CD4-positive, alpha-beta T cell treated with Interferon alpha-2 for 1 hour (primary cell): ENCODE results near the gene SYNDIG1L.
"Not testable (repeated sequence)": the region's sequence is repeated elsewhere in the genome, so short reads cannot be mapped to it uniquely, and the experiment has no call there.

Experiments used
- DNase-seq, 2 donors: peaks; one replicate each; pipeline ENCODE4 v3.0.0-alpha.2; 2020 to 2022

SYNDIG1L gene

DNA sequence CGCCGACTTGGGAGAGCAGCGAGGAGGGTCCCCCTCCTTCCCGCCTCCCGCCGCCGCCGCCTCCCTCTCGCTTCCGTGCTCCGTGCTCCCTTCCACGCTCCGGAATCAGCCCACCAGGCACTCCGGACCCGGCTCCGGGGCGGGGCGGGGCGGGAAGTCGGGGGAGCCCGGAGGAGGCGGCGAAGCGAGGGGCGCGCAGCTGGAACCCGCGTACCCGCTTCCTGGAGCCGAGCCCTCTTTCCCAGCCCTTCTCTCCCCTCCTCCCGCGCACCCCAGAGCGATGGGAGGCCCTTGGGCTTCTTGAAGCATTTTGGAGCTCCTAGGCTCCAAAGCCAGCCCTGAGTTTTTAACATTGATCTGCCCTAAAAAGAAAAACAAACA lies at the start of gene SYNDIG1L:
Gene SYNDIG1L, minus strand, starts transcription at position 9 of the 381 bp plus-strand sequence. CDS start 16,466 bp downstream, outside the sequence.
- no peak for DNase-seq

DNA sequence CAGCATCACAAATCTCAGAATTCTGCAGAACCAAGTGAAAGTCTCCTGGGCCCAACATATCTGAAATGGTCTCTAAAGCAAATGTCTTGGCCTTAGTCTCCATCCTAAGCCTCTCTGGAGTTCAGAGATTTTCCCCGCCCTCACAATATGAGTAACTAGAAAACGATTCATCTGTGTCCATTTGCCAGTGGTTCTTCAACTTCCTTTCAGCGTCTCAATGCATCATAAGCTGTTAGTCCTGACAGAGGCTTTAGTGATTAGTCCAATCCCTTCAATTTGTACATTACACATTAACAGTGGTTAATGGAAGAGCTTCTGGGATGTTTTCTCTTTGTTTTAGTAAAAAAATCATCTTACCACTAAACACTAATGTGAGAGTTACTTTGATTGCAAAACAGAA lies 49.7 kb upstream of the SYNDIG1L start:
- no peak for DNase-seq

DNA sequence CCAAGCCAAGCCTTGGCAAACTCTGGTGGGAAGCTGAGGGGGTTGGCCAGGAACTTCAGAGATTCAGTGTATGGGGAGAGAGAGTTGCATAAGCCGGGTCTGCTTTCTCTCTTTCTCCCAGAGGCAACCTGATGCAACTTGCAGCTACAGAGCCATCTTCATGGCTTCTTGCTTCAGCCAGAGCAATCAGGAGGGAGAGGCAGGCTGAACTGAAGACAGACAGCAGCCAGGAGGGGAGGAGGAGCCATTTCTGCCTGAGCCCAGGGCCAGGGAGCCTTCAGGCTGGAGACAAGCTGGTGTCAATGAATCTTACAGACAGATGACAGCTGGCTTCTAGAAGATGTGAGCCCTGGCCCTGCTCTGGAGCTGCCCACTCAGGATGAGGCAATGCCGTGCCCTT lies 48.4 kb upstream of the SYNDIG1L start:
- no peak for DNase-seq

DNA sequence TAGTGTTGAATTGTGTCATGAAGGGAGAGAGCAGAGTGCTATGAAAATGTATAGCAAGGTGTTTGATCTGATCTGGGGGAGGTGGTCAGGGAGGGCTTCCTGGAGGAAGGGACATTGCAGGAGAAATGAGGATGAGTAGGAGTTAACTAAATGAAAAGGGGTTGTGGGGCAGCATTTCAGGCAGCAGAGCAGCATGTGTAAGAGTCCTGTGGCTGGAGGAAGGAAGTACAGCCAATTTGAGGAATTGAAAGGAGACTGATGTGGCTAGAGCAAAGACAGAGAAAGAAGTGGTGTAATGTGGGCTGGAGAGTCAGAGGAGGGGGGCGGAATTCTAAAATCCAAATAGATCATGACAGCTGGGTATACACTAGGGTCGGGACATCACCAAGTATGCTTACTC lies 46.6 kb upstream of the SYNDIG1L start:
- no peak for DNase-seq

DNA sequence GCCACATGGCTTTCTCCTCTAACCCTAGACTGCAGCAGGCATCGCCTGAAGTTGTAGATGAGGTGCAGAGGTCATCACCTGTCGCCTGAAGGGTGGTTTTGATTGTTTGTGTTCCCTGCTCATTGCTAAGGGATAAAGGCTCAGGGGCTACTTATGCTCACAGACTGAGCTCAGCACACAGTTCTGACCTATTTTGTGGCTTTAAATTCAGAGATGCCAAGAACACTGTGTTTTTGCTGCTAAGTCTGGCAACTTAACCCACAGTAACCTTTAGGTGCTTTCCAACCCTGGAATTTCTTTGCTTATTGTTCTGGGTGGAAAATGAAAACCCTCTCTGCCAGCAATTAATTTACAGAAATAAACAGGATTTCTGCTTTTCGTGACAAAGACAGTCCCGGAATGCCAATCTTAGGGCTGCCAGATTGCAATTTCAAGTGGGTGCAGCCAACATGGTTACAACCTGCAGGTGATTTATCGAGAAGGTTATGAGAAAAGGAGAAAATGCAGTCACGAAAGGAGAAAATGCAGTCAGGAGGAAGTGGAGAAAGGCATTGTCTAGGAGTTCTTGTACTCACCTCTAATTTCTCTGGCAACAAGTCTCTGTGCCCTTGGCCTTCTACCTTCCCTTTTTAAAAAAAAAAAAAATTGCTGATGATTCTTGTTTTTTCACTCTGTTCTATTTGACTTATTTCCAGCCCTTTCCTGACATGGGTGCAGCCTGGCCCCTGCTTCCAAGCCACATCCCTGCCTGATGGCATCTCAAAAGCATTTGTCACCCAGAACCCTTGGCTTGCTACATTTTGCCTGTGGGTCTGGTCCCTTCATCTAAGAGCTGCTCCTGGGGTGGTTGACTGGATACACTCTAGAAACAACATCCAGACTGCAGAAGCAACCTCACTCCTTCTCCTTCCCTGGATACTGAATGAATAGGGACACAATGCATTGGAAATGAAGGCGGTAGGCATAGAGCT lies 43.8 kb upstream of the SYNDIG1L start:
- no peak for DNase-seq

DNA sequence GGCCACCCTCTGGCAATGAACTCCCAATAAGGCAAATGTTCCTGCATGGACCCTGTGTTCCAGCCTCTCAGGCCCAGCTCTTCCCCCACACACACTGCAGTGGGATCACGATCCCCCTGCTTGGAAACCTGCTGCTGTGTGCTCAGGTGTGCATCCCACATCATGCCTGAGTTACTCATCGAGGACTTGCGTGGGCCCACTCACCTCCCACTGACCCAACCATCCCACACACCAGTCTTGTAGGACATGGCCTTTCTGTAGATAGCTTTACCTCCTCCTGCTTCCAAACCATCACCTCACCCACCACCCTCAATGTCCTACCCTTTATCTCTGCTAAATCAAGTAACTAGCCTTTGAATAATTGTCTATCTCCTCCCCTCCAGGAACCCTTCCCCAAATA lies 42.5 kb upstream of the SYNDIG1L start:
- no peak for DNase-seq

DNA sequence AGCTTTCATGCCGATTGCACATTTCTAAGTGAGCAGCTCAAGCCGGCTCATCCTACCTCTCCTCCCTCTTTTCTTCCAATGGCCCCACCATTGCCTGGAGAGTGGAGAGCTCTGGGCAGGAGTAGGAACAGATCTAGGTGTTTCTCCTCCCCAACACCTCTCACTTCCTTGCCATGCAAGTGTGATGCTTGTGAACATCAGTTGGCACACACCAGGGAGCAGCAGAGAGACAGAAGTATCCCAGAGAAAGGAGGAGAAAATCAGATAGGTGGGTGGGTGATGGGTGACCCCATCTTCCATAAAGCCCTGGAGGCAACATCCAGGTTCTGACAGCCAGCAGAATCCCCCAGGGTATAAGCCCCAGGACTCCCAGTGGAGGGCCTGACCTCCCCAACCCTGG lies 39.3 kb upstream of the SYNDIG1L start:
- DNase-seq = no peak

DNA sequence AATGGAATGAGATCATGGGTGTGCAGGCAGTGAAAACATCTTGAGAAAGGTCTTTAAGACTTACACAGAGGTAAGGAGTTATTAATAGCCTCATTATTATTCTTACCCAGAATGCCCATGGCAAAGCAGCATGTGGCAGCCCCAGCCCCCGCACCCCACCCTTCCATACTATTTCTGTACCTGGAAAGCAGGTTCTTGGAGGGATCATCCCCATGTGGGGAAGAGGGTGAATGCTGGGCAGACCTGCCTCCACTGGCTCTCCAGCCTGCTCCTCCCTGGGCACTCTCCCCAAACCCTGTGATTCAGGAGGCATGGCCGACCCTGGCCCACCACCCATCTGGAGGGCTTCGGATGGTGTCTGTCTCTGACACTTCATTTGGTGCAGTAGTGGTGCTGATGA lies 38.8 kb upstream of the SYNDIG1L start:
- no peak for DNase-seq

DNA sequence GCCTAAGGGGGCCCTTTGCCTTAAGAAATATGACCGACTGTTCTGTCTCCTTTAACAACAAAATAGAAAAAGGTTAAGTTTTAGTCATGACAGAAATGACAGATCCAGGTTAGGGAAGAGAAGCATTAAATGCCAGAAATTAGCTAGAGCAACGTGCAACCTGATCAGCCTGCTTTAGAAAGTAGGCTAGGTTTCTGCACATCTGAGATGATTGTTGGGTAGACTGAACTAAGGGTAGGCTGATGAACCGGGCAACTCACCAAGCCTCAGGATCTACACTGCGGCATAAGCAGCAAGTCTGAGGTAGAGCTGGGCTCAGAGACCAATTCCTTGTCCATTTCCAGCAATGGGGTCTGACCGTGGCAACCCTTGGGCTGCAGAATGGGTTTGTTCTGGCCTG lies 37.7 kb upstream of the SYNDIG1L start:
- no peak for DNase-seq

DNA sequence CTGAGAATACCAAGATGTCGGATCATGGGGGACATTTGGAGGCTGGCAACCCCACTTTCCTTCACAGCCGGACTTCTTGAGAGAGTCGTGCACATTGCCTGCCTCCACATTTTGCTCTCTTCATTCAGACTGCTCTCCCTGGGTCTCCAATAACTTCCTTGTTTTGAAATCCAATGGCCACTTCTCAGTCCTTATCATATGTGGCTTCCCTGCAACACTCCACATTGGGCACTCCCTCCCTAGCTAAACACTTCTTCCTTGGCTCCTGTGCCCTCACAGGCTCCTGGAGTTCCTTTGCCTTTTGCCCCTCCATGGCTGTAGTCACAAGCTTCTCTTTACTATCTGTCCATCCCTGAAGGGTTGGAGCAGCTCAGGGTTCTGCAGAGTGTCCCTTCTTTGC lies 37.0 kb upstream of the SYNDIG1L start:
- DNase-seq = no peak

DNA sequence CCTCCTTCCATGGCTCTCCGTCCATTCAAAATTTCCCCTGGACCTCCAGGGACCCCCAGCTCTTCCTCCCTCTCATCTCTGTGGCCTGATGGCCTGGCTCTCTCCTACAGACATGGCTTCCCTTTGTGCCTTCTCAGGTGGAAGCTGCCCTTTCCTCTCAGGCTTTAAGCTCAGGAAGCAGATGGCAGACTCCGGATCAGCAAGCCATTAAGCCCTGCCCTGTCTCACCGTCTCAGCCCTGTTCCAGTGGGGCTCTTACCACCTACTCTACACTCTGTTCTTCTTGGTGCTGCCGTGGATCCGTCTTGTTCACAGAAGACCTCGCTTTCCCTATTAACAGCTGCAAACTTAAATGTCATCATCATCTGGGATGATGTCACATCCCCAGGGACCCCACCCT lies 34.0 kb upstream of the SYNDIG1L start:
- DNase-seq = no peak

DNA sequence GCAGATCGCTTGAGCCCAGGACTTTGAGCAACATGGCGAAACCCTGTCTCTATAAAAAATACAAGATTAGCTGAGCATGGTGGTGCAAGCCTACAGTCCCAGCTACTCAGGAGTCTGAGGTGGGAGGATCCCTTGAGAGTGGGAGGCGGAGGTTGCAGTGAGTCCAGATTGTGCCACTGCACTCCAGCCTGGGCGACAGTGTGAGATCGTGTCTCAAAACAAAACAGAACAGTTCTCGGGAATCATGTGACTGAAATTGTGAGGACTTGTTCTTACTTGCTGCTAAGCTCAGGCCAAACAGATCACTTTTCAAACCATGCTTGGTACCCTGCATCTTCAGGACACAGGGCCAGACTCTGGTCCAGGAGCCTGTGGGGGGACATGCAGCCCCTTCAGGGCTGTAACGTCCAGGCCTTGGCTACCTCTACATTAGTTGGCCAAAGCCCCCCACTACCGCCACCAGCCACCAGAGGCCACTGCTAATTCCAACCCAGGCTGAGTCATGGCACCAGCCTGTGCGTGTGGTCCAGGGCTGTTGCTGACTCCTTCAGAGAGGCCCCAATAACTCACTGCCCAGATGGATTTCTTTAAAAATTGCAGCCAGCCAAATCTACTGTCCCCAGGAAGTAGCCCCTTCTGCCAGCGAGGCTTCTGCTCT lies 33.4 kb upstream of the SYNDIG1L start:
- peak; percentile 3 to 5 for DNase-seq

DNA sequence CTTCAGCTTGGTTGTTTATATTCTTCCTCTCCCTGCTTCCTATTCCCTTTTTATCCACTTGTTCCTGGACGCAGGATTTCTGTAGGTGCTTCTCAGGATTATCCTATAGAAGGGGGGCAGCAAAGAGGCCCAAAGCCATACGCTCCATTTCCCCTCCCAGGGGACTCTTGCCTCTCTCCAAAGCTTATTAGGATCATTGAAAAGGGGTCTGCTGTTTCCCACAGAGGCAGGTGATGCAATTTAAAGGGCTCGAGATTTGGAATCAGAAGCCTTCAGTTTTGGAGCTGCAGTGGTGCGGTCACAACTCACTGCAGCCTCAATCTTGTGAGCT lies 31.5 kb upstream of the SYNDIG1L start:
- no peak for DNase-seq

DNA sequence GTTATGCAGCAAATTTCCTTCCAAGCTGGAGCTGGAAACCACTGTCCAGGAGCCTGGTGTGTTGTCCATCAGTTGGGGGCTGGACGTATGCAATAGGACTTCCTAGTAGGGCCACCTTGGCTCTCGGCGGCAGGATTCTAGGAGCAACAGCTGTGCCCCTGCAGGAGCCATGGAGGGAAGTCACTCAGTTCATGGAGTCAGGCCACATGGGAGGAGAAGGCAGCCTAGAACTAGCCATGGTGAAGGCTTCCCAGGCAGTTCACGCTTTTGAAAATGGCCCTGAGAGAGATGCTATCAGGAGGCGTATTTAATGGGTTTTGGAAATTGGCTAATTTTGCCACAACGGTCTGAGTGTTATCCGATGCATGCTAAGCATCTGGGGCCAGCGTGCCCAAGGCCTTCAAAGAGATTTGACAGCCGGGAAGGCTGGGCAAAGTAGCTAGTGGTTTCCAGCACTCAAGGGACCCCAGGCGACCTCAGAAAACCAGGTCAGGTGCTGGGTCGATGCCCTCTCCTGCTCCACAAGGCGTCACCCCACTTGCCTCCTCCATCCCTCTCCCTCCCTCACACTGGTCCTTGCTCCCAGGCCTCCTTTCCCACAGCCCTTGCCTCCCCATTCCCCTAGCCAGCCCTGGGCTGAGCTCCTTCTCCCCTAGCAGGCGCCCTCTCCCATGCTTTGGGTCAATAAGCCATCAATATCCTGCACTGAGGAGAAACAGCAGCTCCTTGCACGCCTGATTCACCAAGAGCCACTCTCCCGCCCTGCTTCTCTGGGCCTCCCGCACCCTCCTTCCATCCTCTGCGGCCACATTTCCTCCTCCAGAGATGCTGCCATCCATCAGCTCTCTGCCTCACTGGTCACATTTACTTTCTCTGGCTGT lies 30.9 kb upstream of the SYNDIG1L start:
- DNase-seq = no peak

DNA sequence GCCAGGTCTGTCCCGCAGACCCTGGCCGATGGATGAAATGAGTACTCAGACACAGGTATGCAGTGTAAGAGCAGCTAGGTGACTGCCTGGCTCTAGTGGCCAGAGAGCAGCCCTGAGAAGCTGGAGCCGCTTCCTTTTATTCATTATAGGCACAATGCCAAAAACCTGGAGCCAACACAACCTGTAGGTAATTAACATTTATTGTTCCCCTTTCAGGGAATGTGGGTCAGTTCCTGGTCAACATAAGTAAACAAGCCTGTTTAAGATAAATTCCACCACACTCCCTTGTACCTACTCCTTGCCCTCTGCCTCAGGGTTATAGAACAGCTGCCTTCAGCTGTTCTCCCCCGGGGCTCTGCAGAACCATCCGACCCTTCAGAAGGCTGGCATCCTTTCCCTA lies 28.4 kb upstream of the SYNDIG1L start:
- DNase-seq = not testable (repeated sequence)

DNA sequence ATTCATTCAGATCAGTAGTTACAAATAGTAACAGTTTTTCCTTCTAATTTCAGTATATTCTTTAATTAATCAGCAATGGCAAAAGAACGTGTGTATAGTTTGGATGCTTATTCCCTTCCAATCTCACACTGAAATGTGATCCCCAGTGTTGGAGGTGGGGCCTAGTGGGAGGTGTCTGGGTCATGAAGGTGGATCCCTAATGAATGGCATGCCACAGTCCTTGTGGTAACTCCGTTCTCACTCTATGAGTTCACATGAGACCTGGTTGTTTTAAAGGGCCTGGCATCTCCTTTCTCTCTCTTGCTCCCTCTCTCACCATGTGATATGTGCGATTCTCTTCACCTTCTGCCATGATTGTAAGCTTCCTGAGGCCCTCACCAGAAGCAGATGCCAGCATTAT lies 18.9 kb upstream of the SYNDIG1L start:
- DNase-seq = no peak

DNA sequence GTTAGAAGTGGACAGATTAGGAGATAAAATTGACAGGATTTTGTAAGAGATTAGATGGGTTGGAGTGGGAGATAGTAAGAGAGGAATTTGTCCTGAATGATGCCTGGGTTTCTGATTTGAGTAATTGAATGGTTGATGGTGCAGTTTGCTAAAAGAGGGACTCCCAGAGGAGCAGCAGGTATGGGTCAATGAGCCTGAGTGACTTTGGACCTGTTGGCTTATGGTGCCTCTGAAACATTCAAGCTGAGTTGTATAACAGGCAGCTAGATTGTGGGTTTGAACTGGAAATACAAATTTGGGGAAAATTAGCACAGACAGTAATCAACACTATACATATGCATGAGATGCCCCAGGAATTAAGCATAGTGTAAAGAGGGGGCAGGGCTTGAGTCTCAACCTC lies 16.7 kb upstream of the SYNDIG1L start:
- DNase-seq = no peak

DNA sequence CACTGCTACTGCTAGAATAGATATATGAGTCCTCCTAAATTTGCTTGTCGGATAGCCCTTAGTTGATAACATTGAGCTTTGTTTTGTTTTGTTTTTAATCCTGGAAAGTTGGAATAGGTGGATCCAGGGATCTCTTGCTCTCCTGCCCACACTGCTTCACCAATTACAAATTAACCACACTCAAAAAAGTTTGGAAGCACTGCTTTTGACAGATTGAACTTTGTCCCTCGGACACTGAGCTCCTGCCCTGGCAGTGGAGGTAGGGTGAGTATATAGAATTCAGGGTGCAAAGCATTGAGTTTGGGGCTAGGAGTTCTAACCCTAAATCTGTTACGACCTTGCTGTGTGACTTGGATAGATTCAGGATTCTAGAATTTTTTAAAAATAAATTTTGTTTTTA lies 15.1 kb upstream of the SYNDIG1L start:
- DNase-seq = no peak

DNA sequence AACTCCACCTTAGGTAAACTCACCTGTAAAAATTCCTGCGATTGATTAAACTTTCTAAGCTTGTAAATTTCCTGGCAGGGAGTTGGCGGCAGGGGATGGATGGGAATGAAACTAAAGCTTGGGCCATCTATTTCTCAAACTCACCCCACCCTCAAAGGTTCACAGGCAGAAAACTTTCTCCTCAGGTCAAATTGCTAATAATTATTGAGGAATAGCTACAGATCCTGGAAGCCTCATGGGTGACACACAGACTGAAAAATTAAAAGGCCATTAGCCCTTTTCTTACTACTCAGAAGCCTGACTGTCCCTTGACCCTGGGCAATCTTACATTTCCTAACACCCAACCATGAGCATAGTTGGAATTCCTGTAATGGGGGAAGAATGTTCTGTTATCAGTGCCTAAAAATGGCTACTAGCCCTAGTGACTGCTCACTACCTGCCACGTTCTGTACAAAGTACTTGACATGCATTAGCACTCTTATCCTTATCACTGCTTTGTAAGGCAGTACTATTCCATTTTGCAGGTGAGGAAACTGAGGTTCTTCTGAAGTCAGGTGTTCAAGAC lies 12.4 kb upstream of the SYNDIG1L start:
- DNase-seq = no peak

DNA sequence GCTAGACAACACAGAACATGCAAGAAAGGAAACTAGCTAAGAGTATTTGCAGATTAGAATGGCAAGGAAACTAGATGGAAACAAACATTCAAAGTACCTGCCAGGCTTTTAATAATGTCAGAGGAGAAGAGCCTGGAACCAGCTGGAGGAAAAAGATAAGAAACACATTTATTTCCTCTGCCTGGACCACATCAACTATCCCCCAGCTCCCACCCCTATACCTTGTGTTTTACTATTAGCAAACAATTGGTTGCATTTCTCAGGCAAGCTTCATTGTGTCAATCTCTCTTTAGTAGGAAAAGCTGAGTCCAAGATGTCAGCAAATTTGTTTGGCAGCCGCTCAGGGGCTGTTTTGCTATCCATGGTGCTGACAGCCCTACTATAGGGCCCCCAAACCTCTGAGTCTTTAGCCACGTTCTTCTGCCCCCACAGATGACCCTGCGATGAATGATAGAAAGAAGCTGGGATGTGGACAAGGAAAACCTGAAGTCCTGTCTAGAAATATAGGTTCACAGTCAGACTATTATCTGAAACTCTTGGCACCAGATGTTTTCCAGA lies 11.6 kb upstream of the SYNDIG1L start:
- no peak for DNase-seq

DNA sequence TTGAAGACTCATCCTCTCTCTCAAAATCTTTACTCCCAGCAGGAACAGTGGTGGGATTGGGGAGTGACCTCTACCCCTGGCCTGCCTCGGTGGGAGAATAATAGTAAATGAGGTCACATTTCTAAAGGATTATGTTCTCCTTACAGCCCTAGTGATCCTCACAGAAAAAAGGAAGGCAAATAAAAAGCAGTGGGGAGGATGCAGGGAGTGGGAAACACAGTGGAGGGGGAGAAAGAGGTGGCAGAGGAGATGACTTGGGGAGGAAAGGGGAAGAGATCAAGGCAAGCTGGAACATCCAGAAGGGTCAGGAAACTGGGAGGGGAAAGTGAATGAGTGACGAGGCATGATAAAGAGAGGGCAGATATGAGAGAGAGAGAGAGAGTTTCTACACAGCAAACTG lies 8.3 kb upstream of the SYNDIG1L start:
- no peak for DNase-seq

DNA sequence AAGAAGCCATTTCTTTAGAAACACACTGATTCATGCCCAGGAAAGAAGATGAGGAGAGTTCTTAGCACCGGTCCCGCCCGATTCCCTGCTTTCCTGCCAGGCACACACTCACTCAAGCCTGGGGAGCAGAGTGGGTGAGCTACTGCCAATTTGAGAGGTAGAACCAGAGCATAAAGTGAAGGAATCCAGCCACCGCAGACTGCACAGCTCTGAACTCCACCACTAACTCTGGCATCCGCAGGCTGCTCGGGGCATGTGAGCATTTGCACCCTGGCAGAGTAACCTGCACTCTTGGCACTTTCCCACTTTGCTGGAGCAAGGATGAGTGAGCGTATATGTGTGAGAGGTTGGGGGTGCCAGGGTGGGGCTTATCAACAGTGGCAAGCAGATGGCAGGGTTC lies 4.0 kb upstream of the SYNDIG1L start:
- no peak for DNase-seq

DNA sequence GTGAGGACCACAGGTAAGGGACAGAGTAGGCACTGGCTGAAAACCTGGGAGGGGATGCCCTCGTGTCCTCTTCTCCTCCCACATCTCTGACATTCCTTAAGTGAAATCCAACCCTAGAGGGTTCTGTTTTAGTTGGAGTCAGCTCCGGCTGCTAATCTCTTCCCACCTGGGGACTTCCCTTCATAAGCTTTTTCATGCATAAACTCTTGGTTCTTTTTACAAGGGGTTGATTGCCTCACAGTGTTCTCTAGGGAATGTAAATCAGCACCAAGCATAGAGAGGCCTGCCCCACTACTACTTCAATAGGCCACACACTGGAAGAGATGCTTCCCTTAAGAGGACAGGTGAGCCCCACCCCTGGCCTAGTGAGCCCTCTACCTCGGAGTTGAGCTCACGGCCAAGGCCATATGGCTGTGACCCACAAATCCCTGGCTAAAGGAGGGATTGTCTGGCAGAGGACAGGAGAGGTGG lies 3.2 kb upstream of the SYNDIG1L start:
- DNase-seq = no peak
